Adrenal gland (tissue), 12 donors: ENCODE results near the gene ADISSP. TPM values are rescaled to one million over a fixed set of nuclear protein-coding genes. Genes with fewer than 3 reads are reported as not detected.

ENCODE experiments used
- DNase-seq, 7 donors: peaks; one replicate each; pipeline ENCODE4 v3.0.0-alpha.2; 2019 to 2020
- H3K27ac ChIP-seq, 5 donors: fragments of 200-600 bp; sonication (generic) in 4 of 5; 1 replicate in 3 of 5; 2 replicates in 2 of 5; pipeline versions ENCODE4 v1.5.1 to v1.8.0; 2016 to 2020; ENCODE audit warnings: mild to moderate bottlenecking in 1 of 5
- H3K27me3 ChIP-seq: fragments of 200-600 bp; 2 replicates; pipeline ENCODE4 v1.8.0; 2021
- H3K36me3 ChIP-seq, 2 donors: fragments of 200-600 bp; replicated peaks in 1 of 2; 1 replicate in 1 of 2; 2 replicates in 1 of 2; pipeline versions ENCODE4 v1.5.1 to v1.8.0; 2018 to 2022
- H3K4me1 ChIP-seq, 2 donors: fragments of 200-600 bp; replicated peaks in 1 of 2; 1 replicate in 1 of 2; 2 replicates in 1 of 2; pipeline versions ENCODE4 v1.5.1 to v1.8.0; 2018 to 2021
- H3K4me3 ChIP-seq, 4 donors: fragments of 200-600 bp; sonication (generic) in 3 of 4; one replicate each; pipeline ENCODE4 v1.5.1; 2016 to 2018
- H3K9me3 ChIP-seq, 3 donors: fragments of 200-600 bp; sonication (generic) in 1 of 3; replicated peaks in 1 of 3; 1 replicate in 2 of 3; 2 replicates in 1 of 3; pipeline versions ENCODE4 v1.5.1 to v1.8.0; 2016 to 2021
- CTCF ChIP-seq, 6 experiments: fragments of 450-650 bp in 4 of 6; fragments of 200-600 bp in 2 of 6; sonication (generic) in 1 of 6; IDR thresholded peaks; 1 replicate in 5 of 6; 2 replicates in 1 of 6; pipeline versions ENCODE4 v1.5.1 to v1.8.0; 2016 to 2021; ENCODE audit warnings: antibody characterized with exemption in 6 of 6, mild to moderate bottlenecking in 2 of 6, moderate library complexity in 1 of 6
- POLR2A ChIP-seq, 2 donors: fragments of 450-650 bp; IDR thresholded peaks; one replicate each; pipeline ENCODE4 v1.6.1; 2017; ENCODE audit warnings: antibody characterized with exemption in 2 of 2, mild to moderate bottlenecking in 2 of 2, moderate library complexity in 1 of 2
- WGBS, 4 donors: extraction: QIAGEN DNeasy Blood & Tissue Kit in 2 of 4; methylation state at CpG; one replicate each; pipeline versions ENCODE4 v1.1.5 to v1.1.7; 2013 to 2017; 5-methylcytosine and 5-hydroxymethylcytosine counted together
- intact Hi-C, 2 donors: fragments of 100-400 bp; cut with DNase I; formaldehyde crosslinking; loops; one replicate each; pipeline versions ENCODE4 v1.14.1 to v1.15.0; 2022 to 2023
- polyA plus RNA-seq, 3 donors: library from polyadenylated mRNA; stranded (reverse); fragments of 200-250 nt in 2 of 3; fragments of 350-450 nt in 1 of 3; fragmentation: Illumina TruSeq in 1 of 3; extraction: RNeasy Lipid Tissue Mini Kit (QIAGEN cat#74804) in 1 of 3; gene quantifications; one replicate each; pipeline ENCODE4 v1.2.3, GENCODE V29; 2013 to 2014
- total RNA-seq, 9 donors: library from RNA; depleted of rRNA in 4 of 9; stranded (reverse); fragments of >200 nt in 4 of 9; fragments of 120-200 nt in 1 of 9; fragmentation: NEBNext Ultra II Directional in 1 of 9; extraction: Animal tissue kit (Norgen Biotek cat#: 25700) in 1 of 9; gene quantifications; one replicate each; pipeline versions ENCODE4 v1.1.0 to v1.2.4, GENCODE V29; 2013 to 2023
- donor health status: healthy with polysubstance abuse.
- donor health status: Bipolar disorder and iron deficiency.
- donor health status: DM: yes; HTN: yes; CAD: no.
- donor health status: DM: no; HTN: no; CAD: no.
- donor health status: DM: no; HTN: no; CAD: no.
- donor health status: DM: yes; HTN: yes; CAD: no.

The ADISSP gene
- total and polyA plus RNA-seq, 12 donors, result 4.4 to 42.1 (median 24.5) TPM

- H3K27ac ChIP-seq, result no peak overlapping the region
- no peaks in the 10 kb centered on the region for H3K4me1 ChIP-seq
- H3K27me3 ChIP-seq, result no peaks in the 10 kb centered on the region
- intact Hi-C loops, result no loop called here
- no peak for TF ChIP-seq CTCF (IDR thresholded peaks at IDR 0.05)
- TF ChIP-seq POLR2A (IDR thresholded peaks at IDR 0.05), result no peak
- H3K9me3 ChIP-seq, result no peaks in the 10 kb centered on the region
- H3K4me3 ChIP-seq, result no peak overlapping the region
- WGBS, 4 donors, result 82 to 95% (median 88%) methylated on average over 2 of the region's 2 CpGs
- H3K36me3 ChIP-seq, result no peaks in the 10 kb centered on the region
- DNase-seq, result no peak
Observed at GRCh38 chr20:3757268-3757667, 10.3 kb downstream of the ADISSP start.

- Histone ChIP-seq H3K4me1 (peaks cover 0 to 5% of the 10 kb centered on the region in 2 donors), H3K4me3 (no peak overlapping the region), H3K9me3 (no peaks in the 10 kb centered on the region), H3K27me3 (no peaks in the 10 kb centered on the region), H3K36me3 (no peaks in the 10 kb centered on the region), H3K27ac (no peak overlapping the region)
- 79 to 94% (median 83%) methylated on average over 3 to 5 of the region's 5 CpGs for WGBS, 4 donors
- TF ChIP-seq CTCF (IDR thresholded peaks at IDR 0.05) (no peak), POLR2A (IDR thresholded peaks at IDR 0.05) (no peak)
- intact Hi-C loops, result no loop called here
- no peak for DNase-seq
Observed at GRCh38 chr20:3755814-3756480, 11.6 kb downstream of the ADISSP start.

GRCh38 chr20:3755269-3755668 lies 12.3 kb downstream of the ADISSP start:
- Histone ChIP-seq H3K36me3 (no peaks in the 10 kb centered on the region), H3K4me1 (peaks cover 0 to 5% of the 10 kb centered on the region in 2 donors), H3K27me3 (no peaks in the 10 kb centered on the region), H3K4me3 (no peak overlapping the region), H3K27ac (no peak overlapping the region), H3K9me3 (no peaks in the 10 kb centered on the region)
- DNase-seq, result no peak
- TF ChIP-seq CTCF (IDR thresholded peaks at IDR 0.05) (no peak), POLR2A (IDR thresholded peaks at IDR 0.05) (no peak)
- intact Hi-C loops, result no loop called here
- WGBS, 4 donors, result 88 to 100% (median 91%) methylated on average over 1 to 7 of the region's 7 CpGs

GRCh38 chr20:3754276-3754630 lies 13.3 kb downstream of the ADISSP start:
- Histone ChIP-seq H3K36me3 (no peaks in the 10 kb centered on the region), H3K4me1 (peaks cover 0 to 5% of the 10 kb centered on the region in 2 donors), H3K4me3 (no peak overlapping the region), H3K27ac (no peak overlapping the region), H3K9me3 (no peaks in the 10 kb centered on the region), H3K27me3 (no peaks in the 10 kb centered on the region)
- intact Hi-C loops, result no loop called here
- TF ChIP-seq POLR2A (IDR thresholded peaks at IDR 0.05) (no peak), CTCF (IDR thresholded peaks at IDR 0.05) (no peak)
- WGBS, 4 donors, result 87 to 100% (median 89%) methylated on average over 5 to 16 of the region's 16 CpGs
- no peak for DNase-seq
